ENCODE data around the gene PPP1R3G.

DNA sequence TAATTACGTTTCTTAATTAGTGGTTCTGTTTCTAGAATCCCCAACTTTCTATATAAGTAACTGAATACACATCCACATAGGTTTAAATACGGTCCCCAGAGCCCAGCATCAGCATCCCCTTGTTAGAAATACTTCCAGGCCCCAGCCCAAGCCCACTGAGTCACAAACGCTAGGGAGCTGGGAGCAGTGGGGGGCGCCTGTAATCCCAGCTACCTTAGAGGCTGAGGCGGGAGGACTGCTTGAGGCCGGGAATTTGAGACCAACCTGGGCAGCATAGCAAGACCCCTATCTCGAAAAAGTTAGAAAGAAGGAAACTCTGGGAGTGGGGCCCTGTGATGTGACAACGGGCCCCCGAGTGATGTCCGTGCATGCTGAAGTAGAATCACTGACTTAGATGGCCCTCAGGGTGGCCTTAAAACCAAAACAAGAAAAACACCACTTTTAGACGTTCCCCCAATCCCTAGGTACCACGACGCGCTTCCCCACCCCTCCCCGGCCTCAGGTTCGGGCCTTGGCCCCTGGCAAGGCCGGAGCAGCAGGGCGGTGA, 1.3 kb upstream of the PPP1R3G start:
- TF ChIP-seq, protein P1, sequence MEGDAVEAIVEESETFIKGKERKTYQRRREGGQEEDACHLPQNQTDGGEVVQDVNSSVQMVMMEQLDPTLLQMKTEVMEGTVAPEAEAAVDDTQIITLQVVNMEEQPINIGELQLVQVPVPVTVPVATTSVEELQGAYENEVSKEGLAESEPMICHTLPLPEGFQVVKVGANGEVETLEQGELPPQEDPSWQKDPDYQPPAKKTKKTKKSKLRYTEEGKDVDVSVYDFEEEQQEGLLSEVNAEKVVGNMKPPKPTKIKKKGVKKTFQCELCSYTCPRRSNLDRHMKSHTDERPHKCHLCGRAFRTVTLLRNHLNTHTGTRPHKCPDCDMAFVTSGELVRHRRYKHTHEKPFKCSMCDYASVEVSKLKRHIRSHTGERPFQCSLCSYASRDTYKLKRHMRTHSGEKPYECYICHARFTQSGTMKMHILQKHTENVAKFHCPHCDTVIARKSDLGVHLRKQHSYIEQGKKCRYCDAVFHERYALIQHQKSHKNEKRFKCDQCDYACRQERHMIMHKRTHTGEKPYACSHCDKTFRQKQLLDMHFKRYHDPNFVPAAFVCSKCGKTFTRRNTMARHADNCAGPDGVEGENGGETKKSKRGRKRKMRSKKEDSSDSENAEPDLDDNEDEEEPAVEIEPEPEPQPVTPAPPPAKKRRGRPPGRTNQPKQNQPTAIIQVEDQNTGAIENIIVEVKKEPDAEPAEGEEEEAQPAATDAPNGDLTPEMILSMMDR (IDR thresholded peaks at IDR 0.05 in 4 of 5, conservative IDR thresholded peaks at IDR 0.05 in 1 of 5) = no peak
- TF ChIP-seq POLR2A (IDR thresholded peaks at IDR 0.05) = no peak
